Fibroblast of villous mesenchyme (primary cell): ENCODE data around the gene ANKS1A. TPM values are rescaled to one million over a fixed set of nuclear protein-coding genes. Genes with fewer than 3 reads are reported as not detected.
"Not testable (repeated sequence)": the region's sequence is repeated elsewhere in the genome, so short reads cannot be mapped to it uniquely, and the experiment has no call there.

Experiments used
- DNase-seq: peaks from one replicate; pipeline ENCODE4 v3.0.0-alpha.2; 2010; ENCODE audit warnings: low read depth
- H3K4me3 ChIP-seq: 2 replicates; pipeline ENCODE4 v1.5.1; 2011; ENCODE audit warnings: low read depth, mild to moderate bottlenecking, low read length
- CTCF ChIP-seq: IDR thresholded peaks from 2 replicates; pipeline ENCODE4 v1.5.1; 2012; ENCODE audit warnings: low read depth, mild to moderate bottlenecking, low read length; ENCODE audit not compliant: insufficient read depth
- total RNA-seq: library from RNA; depleted of rRNA; stranded (reverse); fragments of >200 nt; gene quantifications from 2 replicates; pipeline ENCODE4 v1.2.3, GENCODE V29; 2012

The ANKS1A gene
- total RNA-seq, 1 donor, result 12.5 TPM

- no peak overlapping the region for H3K4me3 ChIP-seq
- no peak for DNase-seq
- TF ChIP-seq CTCF, result no peak
Measured at GRCh38 chr6:35108309-35108885, 219.3 kb downstream of the ANKS1A start.

- DNase-seq, result no peak
- TF ChIP-seq CTCF, result no peak
Measured at GRCh38 chr6:35120746-35121145, 231.7 kb downstream of the ANKS1A start.

GRCh38 chr6:35124356-35124755 is 235.3 kb downstream of the ANKS1A start:
- no peak for TF ChIP-seq CTCF
- H3K4me3 ChIP-seq, result no peak overlapping the region
- DNase-seq, result no peak

More at GRCh38 chr6:35120746-35121145, 231.7 kb downstream of the ANKS1A start:
- H3K4me3 ChIP-seq, result no peak overlapping the region

GRCh38 chr6:35128042-35128441 is 239.0 kb downstream of the ANKS1A start:
- no peak overlapping the region for H3K4me3 ChIP-seq
- DNase-seq, result no peak
- TF ChIP-seq CTCF, result no peak

- TF ChIP-seq CTCF, result no peak
- no peak overlapping the region for H3K4me3 ChIP-seq
- DNase-seq, result no peak
Measured at GRCh38 chr6:35128496-35128895, 239.4 kb downstream of the ANKS1A start.

- DNase-seq, result no peak
- TF ChIP-seq CTCF, result no peak
- H3K4me3 ChIP-seq, result no peak overlapping the region
Measured at GRCh38 chr6:35136185-35136584, 247.1 kb downstream of the ANKS1A start.

GRCh38 chr6:35138191-35138590 is 249.1 kb downstream of the ANKS1A start:
- not testable (repeated sequence) for DNase-seq, H3K4me3 ChIP-seq
